Measurements from ENCODE around the gene MSMB.

- TF ChIP-seq CTCF (conservative IDR thresholded peaks at IDR 0.05; ENCODE audit: low read depth, low read length) = no peak
- no peak for TF ChIP-seq EZH2 (IDR thresholded peaks at IDR 0.05; ENCODE audit: borderline replicate concordance, low read depth, low read length, poor library complexity, severe bottlenecking)
These were observed 31.8 kb upstream of the MSMB start for GRCh38 chr10:46077731-46078413.

All from A673 (cell line).